ENCODE data around the gene MRPL42.
"Not testable (repeated sequence)": the region's sequence is repeated elsewhere in the genome, so short reads cannot be mapped to it uniquely, and the experiment has no call there.

MRPL42 gene

GRCh38 chr12:93467351-93468007 is at the start of gene MRPL42:
Gene MRPL42, plus strand, starts transcription at chr12:93467514. Its CDS starts 1,772 bp downstream, at chr12:93469286.
- DNase-seq (ENCODE audit: low spot score) = peak; percentile 82

- DNase-seq (ENCODE audit: low spot score) = no peak
Measured at GRCh38 chr12:93417967-93418480, 49.3 kb upstream of the MRPL42 start.

GRCh38 chr12:93419388-93420034 is 47.8 kb upstream of the MRPL42 start:
- peak; percentile 41 for DNase-seq (ENCODE audit: low spot score)

- no peak for DNase-seq (ENCODE audit: low spot score)
Measured at GRCh38 chr12:93422050-93422449, 45.3 kb upstream of the MRPL42 start.

GRCh38 chr12:93425736-93426411 is 41.4 kb upstream of the MRPL42 start:
- no peak for DNase-seq (ENCODE audit: low spot score)

GRCh38 chr12:93426412-93426805 is 40.9 kb upstream of the MRPL42 start:
- no peak for DNase-seq (ENCODE audit: low spot score)

GRCh38 chr12:93427779-93428564 is 39.3 kb upstream of the MRPL42 start:
- DNase-seq (ENCODE audit: low spot score) = no peak

GRCh38 chr12:93429448-93429847 is 37.9 kb upstream of the MRPL42 start:
- DNase-seq (ENCODE audit: low spot score) = no peak

- no peak for DNase-seq (ENCODE audit: low spot score)
Measured at GRCh38 chr12:93429852-93430251, 37.5 kb upstream of the MRPL42 start.

- DNase-seq (ENCODE audit: low spot score) = no peak
Measured at GRCh38 chr12:93430280-93430679, 37.0 kb upstream of the MRPL42 start.

GRCh38 chr12:93432031-93432430 is 35.3 kb upstream of the MRPL42 start:
- DNase-seq (ENCODE audit: low spot score) = not testable (repeated sequence)

- no peak for DNase-seq (ENCODE audit: low spot score)
Measured at GRCh38 chr12:93434256-93434865, 33.0 kb upstream of the MRPL42 start.

- DNase-seq (ENCODE audit: low spot score) = no peak
Measured at GRCh38 chr12:93438266-93439050, 28.9 kb upstream of the MRPL42 start.

- no peak for DNase-seq (ENCODE audit: low spot score)
Measured at GRCh38 chr12:93440043-93440835, 27.1 kb upstream of the MRPL42 start.

GRCh38 chr12:93441081-93441616 is 26.2 kb upstream of the MRPL42 start:
- no peak for DNase-seq (ENCODE audit: low spot score)

GRCh38 chr12:93441617-93442410 is 25.5 kb upstream of the MRPL42 start, which contains the start of gene UBE2N:
Gene UBE2N, minus strand, starts transcription at chr12:93441947. Its CDS starts 63 bp downstream, at chr12:93441884.
- DNase-seq (ENCODE audit: low spot score) = peak; percentile 97

- DNase-seq (ENCODE audit: low spot score) = no peak
Measured at GRCh38 chr12:93442411-93443340, 24.6 kb upstream of the MRPL42 start.

GRCh38 chr12:93443576-93443975 is 23.7 kb upstream of the MRPL42 start:
- no peak for DNase-seq (ENCODE audit: low spot score)
